NCI-H2029 (cell line): ENCODE results near the gene USH1C.

Experiments used
- DNase-seq: peaks from one replicate; lab custom pipeline; 2025; lab: John Stamatoyannopoulos, UW

Gene USH1C

GRCh38 chr11:17526326-17526725 lies 17.9 kb downstream of the USH1C start:
- no peak for DNase-seq

GRCh38 chr11:17525570-17525969 lies 18.6 kb downstream of the USH1C start:
- DNase-seq = no peak

GRCh38 chr11:17524221-17524620 lies 20.0 kb downstream of the USH1C start:
- DNase-seq = no peak

GRCh38 chr11:17522655-17523054 lies 21.6 kb downstream of the USH1C start:
- DNase-seq = no peak

- no peak for DNase-seq
Observed at GRCh38 chr11:17521106-17521900, 22.9 kb downstream of the USH1C start.

- DNase-seq = no peak
Observed at GRCh38 chr11:17519061-17519885, 24.9 kb downstream of the USH1C start.

- DNase-seq = no peak
Observed at GRCh38 chr11:17518366-17518765, 25.9 kb downstream of the USH1C start.

GRCh38 chr11:17517186-17517585 lies 27.0 kb downstream of the USH1C start:
- no peak for DNase-seq

GRCh38 chr11:17516551-17517150 lies 27.6 kb downstream of the USH1C start:
- no peak for DNase-seq

- DNase-seq = no peak
Observed at GRCh38 chr11:17515443-17516176, 28.6 kb downstream of the USH1C start.

- no peak for DNase-seq
Observed at GRCh38 chr11:17514476-17514875, 29.7 kb downstream of the USH1C start.

- no peak for DNase-seq
Observed at GRCh38 chr11:17513853-17514252, 30.4 kb downstream of the USH1C start.

- no peak for DNase-seq
Observed at GRCh38 chr11:17512101-17512500, 32.1 kb downstream of the USH1C start.

- no peak for DNase-seq
Observed at GRCh38 chr11:17511571-17511970, 32.6 kb downstream of the USH1C start.

- no peak for DNase-seq
Observed at GRCh38 chr11:17510507-17511206, 33.6 kb downstream of the USH1C start.

- DNase-seq = no peak
Observed at GRCh38 chr11:17508791-17509190, 35.4 kb downstream of the USH1C start.

- no peak for DNase-seq
Observed at GRCh38 chr11:17508306-17508705, 35.9 kb downstream of the USH1C start.

- DNase-seq = no peak
Observed at GRCh38 chr11:17507773-17508172, 36.4 kb downstream of the USH1C start.

GRCh38 chr11:17506942-17507341 lies 37.3 kb downstream of the USH1C start:
- DNase-seq = no peak

- DNase-seq = no peak
Observed at GRCh38 chr11:17506314-17506713, 37.9 kb downstream of the USH1C start.

GRCh38 chr11:17505146-17505545 lies 39.1 kb downstream of the USH1C start:
- DNase-seq = no peak
